Activated CD8-positive, alpha-beta T cell treated with anti-CD3 and anti-CD28 coated beads, Interleukin-2, amount 10 ng/mL, durations not matched to agents 7 days and 5 days (primary cell): ENCODE data around the gene COL26A1. TPM values are rescaled to one million over a fixed set of nuclear protein-coding genes. Genes with fewer than 3 reads are reported as not detected.
"Not testable (repeated sequence)": the region's sequence is repeated elsewhere in the genome, so short reads cannot be mapped to it uniquely, and the experiment has no call there.

Experiments used
- ATAC-seq: fragments of 150-1000 bp; cut with Tn5 transposase; one replicate; pipeline ENCODE4 v1.10.0; 2021; ENCODE audit warnings: moderate library complexity
- CTCF ChIA-PET: fragments of 350-600 bp; sonication (Branson Sonifier 250); formaldehyde crosslinking; loops from one replicate; lab custom pipeline; 2021; ENCODE audit warnings: antibody characterized with exemption; lab: Charles Lee
- POLR2A ChIA-PET: fragments of 350-600 bp; sonication (Branson Sonifier 250); formaldehyde crosslinking; loops from one replicate; lab custom pipeline; 2021; ENCODE audit warnings: antibody characterized with exemption; lab: Charles Lee
- DNase-seq: peaks from one replicate; pipeline ENCODE4 v3.0.0-alpha.2; 2020
- H3K27ac Mint-ChIP-seq: one replicate; pipeline ENCODE4 v1.8.0; 2021; ENCODE audit warnings: mild to moderate bottlenecking, mixed read lengths
- H3K27me3 Mint-ChIP-seq: one replicate; pipeline ENCODE4 v1.8.0; 2021; ENCODE audit warnings: low read depth, mixed read lengths
- H3K36me3 Mint-ChIP-seq: one replicate; pipeline ENCODE4 v1.8.0; 2021; ENCODE audit warnings: low read depth, mixed read lengths
- H3K4me1 Mint-ChIP-seq: one replicate; pipeline ENCODE4 v1.8.0; 2021; ENCODE audit warnings: low read depth, mixed read lengths
- H3K4me3 Mint-ChIP-seq: one replicate; pipeline ENCODE4 v1.8.0; 2021; ENCODE audit warnings: mild to moderate bottlenecking, mixed read lengths
- H3K9me3 Mint-ChIP-seq: one replicate; pipeline ENCODE4 v1.8.0; 2022; ENCODE audit warnings: mixed read lengths; ENCODE audit not compliant: insufficient read depth
- total RNA-seq, 2 experiments: library from RNA; stranded (reverse); gene quantifications; one replicate each; pipeline ENCODE4 v1.2.3, GENCODE V29; 2021

Gene COL26A1
- total RNA-seq, 2 experiments from 2014 or later, result not detected

DNA sequence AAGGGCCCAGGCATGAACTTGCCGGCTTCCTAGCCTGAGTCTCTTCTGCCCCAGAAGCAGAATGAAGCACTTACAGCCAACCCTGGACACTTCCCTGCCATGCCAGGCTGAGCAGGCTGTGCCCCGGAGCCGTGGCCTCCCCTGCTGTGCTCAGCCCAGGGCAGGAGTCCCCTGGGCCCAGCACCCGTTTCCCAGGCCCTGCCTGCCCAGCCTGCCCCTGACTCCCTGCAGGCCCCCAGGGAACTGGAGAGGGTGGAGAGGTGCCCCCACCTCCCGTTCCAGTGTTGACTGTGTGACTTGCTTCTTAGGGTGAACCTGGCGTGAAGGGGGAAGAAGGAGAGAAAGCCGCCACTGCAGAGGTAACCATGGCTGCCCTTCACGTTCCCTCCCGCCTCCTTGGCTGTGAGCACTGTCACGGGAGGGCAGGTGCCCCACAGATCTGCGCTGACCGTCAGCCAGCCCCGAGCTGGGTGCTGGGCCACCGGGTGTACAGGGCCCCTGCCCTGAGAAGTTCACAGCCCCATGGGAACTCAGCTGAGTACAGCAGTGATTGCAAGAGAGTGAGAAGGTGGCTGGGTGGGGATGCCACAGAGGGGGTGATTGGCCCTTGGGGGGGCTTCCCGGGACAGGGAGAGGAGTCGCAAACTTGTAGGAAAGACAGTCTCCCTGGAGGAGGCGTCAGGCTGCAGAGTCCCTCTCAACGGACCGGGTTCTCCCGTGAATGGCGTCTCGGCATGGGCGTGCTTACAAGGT lies 190.5 kb downstream of the COL26A1 start:
- no peaks in the 10 kb centered on the region for H3K36me3 Mint-ChIP-seq
- H3K27me3 Mint-ChIP-seq, result no peaks in the 10 kb centered on the region
- ATAC-seq (no peak), DNase-seq (no peak)
- no peaks in the 10 kb centered on the region for H3K9me3 Mint-ChIP-seq
- no peak overlapping the region for H3K27ac Mint-ChIP-seq
- ChIA-PET CTCF (no interaction called here), POLR2A (no interaction called here)
- no peaks in the 10 kb centered on the region for H3K4me1 Mint-ChIP-seq
- no peak overlapping the region for H3K4me3 Mint-ChIP-seq

DNA sequence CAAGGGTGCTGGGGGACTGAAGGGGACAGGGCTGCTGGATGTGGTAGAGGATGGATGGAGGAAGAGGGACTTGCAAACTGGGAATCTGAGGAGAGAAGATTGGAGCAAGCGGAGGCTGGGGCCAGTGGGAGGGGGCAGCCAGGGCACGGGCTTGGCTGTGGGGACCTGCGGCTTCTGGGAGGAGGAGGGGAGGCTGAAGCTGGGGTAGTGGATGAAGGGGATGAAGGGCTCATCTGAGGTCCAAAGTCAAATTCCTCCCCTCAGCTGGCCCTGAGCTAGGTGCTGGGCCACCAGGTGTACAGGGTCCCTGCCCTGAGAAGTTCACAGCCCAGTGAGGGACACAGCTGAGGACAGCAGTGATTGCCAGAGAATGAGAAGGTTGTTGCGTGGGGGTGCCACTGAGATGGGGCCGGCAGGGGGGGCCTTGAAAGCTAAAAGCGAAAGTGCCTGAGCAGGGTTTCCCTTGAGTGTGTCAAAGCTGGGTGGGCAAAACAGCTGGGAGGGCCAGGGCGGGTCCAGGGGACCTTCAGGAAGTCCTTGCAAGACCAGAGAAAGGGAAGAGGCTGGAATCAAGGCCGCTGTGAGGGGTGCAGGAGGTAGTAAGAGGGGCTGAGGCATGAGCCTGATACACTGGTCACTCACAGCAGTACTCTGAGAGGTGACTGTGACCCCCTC lies 191.2 kb downstream of the COL26A1 start:
- H3K27me3 Mint-ChIP-seq, result no peaks in the 10 kb centered on the region
- H3K9me3 Mint-ChIP-seq, result no peaks in the 10 kb centered on the region
- no peaks in the 10 kb centered on the region for H3K36me3 Mint-ChIP-seq
- CTCF ChIA-PET, result no interaction called here
- no peaks in the 10 kb centered on the region for H3K4me1 Mint-ChIP-seq
- DNase-seq, result no peak
- ATAC-seq, result no peak
- POLR2A ChIA-PET, result no interaction called here
- H3K4me3 Mint-ChIP-seq, result no peak overlapping the region
- no peak overlapping the region for H3K27ac Mint-ChIP-seq

DNA sequence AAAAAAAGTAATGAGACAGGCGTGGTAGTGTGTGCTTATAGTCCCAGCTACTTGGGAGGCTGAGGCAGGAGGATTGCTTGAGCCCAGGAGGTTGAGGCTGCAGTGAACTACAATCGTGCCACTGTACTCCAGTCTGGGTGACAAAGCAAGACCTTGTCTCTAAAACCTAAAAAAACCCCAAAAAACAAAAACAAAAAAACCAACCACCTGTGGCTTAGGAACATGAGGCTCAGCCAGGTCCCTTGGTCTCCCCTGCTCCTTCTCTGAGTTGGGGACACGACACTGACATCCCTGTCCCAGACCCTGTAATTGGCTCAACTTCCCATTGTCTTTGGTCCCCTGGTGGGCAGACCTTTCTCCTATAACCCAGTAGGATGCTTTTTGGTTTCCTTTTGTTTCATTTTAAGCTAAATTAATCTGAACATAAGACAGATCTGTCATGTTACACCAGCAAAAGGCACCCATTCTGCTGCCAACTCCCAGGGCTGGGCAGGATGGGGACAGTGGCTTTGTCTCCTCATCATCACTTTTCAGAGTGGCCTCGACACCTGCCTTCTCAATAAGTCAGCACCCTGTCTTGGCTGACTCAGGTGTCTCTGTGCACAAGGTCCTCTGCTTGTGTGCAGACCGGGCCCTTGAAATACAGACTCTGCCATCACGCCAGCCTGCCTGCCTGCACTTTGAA lies 192.1 kb downstream of the COL26A1 start:
- H3K27ac Mint-ChIP-seq, result no peak overlapping the region

DNA sequence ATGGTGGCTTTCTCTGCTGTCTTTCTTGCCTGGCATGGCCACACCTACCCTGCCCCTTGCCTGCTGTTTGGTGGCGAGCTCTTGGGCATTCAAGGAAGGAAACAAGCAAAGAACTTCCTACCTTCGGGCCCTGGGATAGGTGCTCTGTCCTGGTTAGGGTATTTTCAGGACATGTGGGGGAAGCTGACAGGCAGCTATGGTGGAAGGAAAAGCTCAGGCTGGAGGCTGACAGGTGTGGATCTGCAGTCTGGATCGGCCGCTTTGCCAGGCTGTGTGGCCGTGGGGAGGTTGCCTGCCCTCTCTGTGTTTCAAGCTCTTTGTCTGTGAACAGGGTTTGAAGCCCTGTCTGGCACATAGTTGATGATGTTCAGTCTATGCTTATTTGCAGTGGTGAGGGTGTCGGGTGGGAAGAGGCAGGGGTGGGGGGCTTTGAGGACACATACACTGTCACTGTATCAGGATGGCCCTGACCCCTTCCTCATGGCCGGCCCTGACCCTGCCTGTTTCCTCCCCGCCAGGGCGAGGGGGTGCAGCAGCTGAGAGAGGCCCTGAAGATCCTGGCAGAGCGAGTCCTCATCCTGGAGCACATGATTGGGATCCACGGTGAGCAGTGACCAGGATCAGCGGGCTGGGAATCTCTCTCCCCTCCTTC lies 192.7 kb downstream of the COL26A1 start:
- ChIA-PET CTCF (no interaction called here), POLR2A (no interaction called here)
- Mint-ChIP-seq H3K27ac (no peak overlapping the region), H3K4me3 (no peak overlapping the region), H3K4me1 (no peaks in the 10 kb centered on the region), H3K27me3 (no peaks in the 10 kb centered on the region), H3K9me3 (no peaks in the 10 kb centered on the region), H3K36me3 (no peaks in the 10 kb centered on the region)
- DNase-seq, result no peak
- ATAC-seq, result no peak

More for the DNA sequence above, 192.1 kb downstream of the COL26A1 start:
- DNase-seq, result no peak
- Mint-ChIP-seq H3K36me3 (no peaks in the 10 kb centered on the region), H3K9me3 (no peaks in the 10 kb centered on the region), H3K4me1 (no peaks in the 10 kb centered on the region), H3K27me3 (no peaks in the 10 kb centered on the region), H3K4me3 (no peak overlapping the region)
- ATAC-seq, result no peak
- ChIA-PET CTCF (no interaction called here), POLR2A (interaction anchor here (0.6 kb wide), 1 partner anchor 26 kb away, joined by 4 read pairs; no protein-coding TSS in a partner anchor)

DNA sequence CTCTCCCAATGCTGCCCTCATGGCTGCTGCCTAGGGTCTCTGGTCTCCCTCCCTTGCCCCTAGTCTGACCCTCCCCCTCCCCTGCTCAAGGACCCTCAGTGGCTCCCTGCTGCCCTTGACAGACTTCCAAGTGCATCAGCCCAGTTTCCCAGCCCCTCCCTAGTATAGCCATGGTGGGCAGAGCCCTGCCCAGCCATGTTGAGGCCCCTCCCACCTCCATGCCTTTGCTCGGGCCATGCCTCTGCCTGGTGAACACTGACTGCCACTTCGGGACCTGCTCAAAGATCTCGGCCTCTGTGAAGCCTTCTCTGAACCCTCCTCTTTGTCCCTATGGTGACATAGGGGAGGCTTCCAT lies 193.2 kb downstream of the COL26A1 start:
- DNase-seq, result no peak
- H3K9me3 Mint-ChIP-seq, result no peaks in the 10 kb centered on the region
- POLR2A ChIA-PET, result no interaction called here
- no peak overlapping the region for H3K27ac Mint-ChIP-seq
- no peak overlapping the region for H3K4me3 Mint-ChIP-seq
- no peak for ATAC-seq
- H3K4me1 Mint-ChIP-seq, result no peaks in the 10 kb centered on the region
- no peaks in the 10 kb centered on the region for H3K36me3 Mint-ChIP-seq
- CTCF ChIA-PET, result no interaction called here
- H3K27me3 Mint-ChIP-seq, result no peaks in the 10 kb centered on the region

DNA sequence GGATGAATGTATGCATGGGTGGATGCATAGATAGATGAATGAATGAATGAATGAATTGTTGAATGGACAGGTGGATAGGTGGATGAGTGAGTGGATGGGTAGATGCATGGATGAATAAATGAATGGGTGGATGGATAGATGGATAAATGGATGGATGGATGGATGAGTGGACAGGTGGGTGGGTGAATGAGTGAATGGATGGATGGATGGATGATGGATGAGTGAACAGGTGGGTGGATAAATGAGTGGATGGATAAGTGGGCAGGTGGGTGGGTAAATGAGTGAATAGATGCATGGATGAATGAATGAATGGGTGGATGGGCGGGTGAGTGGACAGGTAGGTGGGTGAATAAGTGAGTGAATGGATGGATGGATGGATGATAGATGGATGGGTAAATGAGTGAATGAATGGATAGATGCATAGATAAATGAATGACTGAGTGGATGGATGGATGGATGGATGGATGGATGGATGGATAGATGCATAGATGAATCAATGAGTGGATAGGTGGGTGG lies 193.8 kb downstream of the COL26A1 start:
- DNase-seq (no peak), ATAC-seq (no peak)
- ChIA-PET POLR2A (no interaction called here), CTCF (no interaction called here)
- H3K4me1 Mint-ChIP-seq, result no peaks in the 10 kb centered on the region
- H3K4me3 Mint-ChIP-seq, result no peak overlapping the region
- H3K27me3 Mint-ChIP-seq, result no peaks in the 10 kb centered on the region
- H3K36me3 Mint-ChIP-seq, result no peaks in the 10 kb centered on the region
- H3K9me3 Mint-ChIP-seq, result no peaks in the 10 kb centered on the region
- H3K27ac Mint-ChIP-seq, result no peak overlapping the region

DNA sequence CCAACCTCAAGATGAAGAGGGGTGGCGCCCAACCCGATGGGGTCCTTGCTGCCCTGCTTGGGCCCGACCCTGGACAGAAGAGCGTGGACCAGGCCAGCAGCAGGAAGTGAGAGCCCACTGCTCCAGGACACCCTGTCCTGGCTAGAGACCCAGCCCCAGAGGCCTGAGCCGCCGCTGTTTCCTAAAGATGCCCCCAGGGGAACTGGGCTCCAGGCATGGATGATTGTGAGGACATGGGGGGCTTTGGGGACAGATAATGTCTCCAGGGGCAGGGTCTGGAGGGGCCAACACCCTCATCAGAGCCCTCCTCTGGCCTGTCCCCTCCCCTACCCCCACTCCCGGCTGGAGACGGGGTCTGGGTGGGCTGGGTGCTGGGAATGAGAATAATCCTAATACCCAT lies 194.7 kb downstream of the COL26A1 start:
- no peaks in the 10 kb centered on the region for H3K9me3 Mint-ChIP-seq
- DNase-seq (no peak), ATAC-seq (no peak)
- H3K4me3 Mint-ChIP-seq, result no peak overlapping the region
- H3K27ac Mint-ChIP-seq, result no peak overlapping the region
- H3K36me3 Mint-ChIP-seq, result no peaks in the 10 kb centered on the region
- no peaks in the 10 kb centered on the region for H3K27me3 Mint-ChIP-seq
- CTCF ChIA-PET, result no interaction called here
- POLR2A ChIA-PET, result no interaction called here
- no peaks in the 10 kb centered on the region for H3K4me1 Mint-ChIP-seq

DNA sequence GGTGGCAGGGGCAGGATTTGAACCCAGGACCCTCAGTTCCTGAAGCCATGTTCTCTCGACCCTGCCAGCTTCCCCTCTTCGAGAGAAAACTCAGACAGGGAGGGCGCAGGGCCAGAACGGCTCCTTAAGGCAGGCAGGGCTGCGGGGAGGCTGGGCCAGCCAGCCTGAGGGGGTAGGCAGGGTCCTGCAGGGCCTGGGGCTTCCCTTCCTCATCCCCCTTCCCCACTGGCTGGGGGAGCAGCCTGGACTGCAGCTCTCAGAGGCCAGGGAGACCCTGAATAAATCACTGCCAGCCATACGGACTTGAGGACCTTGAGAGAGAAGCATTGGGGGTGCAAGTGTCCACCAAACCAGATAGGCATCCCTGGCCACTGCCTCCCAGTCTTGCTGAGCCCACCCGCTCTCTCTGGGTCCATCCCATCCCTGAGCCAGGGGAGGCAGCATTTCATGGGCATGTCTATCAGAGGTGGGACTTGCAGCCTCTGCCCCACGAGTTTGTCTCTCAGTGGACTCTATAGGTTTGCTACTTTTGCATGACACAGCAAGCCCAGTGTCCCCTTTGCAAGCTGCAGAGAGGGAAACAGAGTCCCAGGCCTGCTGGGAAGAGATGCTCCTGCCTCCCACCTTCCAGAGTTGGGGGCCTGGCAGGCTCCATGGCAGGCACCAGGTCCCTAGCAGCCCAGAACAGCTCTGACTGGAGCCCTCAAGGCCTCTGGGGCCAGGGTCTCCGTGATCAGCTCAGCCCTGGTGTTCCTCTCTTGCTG lies 195.5 kb downstream of the COL26A1 start:
- H3K27me3 Mint-ChIP-seq, result no peaks in the 10 kb centered on the region
- H3K27ac Mint-ChIP-seq, result no peak overlapping the region
- ChIA-PET POLR2A (no interaction called here), CTCF (no interaction called here)
- no peaks in the 10 kb centered on the region for H3K4me1 Mint-ChIP-seq
- no peak overlapping the region for H3K4me3 Mint-ChIP-seq
- no peak for ATAC-seq
- H3K9me3 Mint-ChIP-seq, result no peaks in the 10 kb centered on the region
- H3K36me3 Mint-ChIP-seq, result no peaks in the 10 kb centered on the region
- no peak for DNase-seq

DNA sequence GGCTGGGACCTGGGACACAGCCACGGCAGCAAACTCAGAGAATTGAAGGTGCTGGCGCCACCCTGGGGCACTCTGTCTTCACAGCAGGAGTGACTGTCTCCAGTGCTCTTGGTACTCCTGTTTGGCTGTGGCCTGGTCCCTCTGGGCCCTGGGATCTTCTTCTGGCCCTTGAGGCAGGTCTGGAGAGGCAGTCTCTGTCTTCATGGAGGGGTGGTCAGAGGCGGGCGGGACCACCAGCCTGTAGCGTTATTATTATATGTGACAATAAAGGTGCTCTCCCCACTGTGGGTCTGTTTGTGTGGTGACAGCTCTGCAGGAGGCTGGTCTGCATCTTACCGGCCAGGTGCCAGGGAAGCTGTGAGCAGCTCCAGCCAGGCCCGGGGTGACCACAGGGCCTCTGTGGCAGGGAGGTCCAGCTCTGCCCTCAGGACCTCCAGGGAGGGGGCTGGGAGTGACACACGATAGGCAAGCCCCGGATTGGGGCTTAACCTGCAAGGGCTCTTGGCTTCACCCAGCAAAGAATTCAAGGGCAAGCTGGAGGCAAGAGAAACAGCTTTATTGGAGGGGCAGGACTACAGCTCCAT lies 196.2 kb downstream of the COL26A1 start:
- DNase-seq (no peak), ATAC-seq (no peak)
- Mint-ChIP-seq H3K36me3 (no peaks in the 10 kb centered on the region), H3K4me3 (no peak overlapping the region), H3K9me3 (no peaks in the 10 kb centered on the region), H3K4me1 (peaks cover under 1% of the 10 kb centered on the region), H3K27me3 (no peaks in the 10 kb centered on the region), H3K27ac (no peak overlapping the region)
- CTCF ChIA-PET, result interaction anchor here (0.7 kb wide), 1 partner anchor 18 kb away, joined by 3 read pairs; no protein-coding TSS in a partner anchor
- POLR2A ChIA-PET, result no interaction called here

DNA sequence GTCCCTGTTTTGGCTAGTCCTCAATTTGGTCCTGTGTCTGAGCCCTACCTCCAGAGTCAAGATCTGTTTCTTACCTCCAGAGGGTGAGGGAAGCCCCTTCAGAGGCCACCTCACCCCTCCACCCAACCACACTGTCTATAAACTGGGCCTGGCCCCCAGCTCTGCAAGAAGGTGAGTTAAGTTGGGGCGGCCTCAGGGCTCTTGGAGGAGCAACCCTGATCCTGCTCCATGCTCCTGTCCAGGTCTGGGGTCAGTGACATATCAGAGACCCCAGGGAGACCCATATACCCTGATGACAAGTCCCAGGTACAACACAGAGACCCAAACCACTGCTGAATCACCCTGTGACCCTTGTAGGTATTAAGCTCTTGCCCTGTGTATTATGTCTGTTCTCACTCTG lies 196.9 kb downstream of the COL26A1 start:
- Mint-ChIP-seq H3K27me3 (no peaks in the 10 kb centered on the region), H3K27ac (no peak overlapping the region), H3K9me3 (no peaks in the 10 kb centered on the region), H3K4me3 (no peak overlapping the region), H3K36me3 (no peaks in the 10 kb centered on the region), H3K4me1 (peaks cover 6% of the 10 kb centered on the region)
- no peak for ATAC-seq
- POLR2A ChIA-PET, result no interaction called here
- CTCF ChIA-PET, result interaction anchor here (0.7 kb wide), 1 partner anchor 19 kb away, joined by 3 read pairs; no protein-coding TSS in a partner anchor
- no peak for DNase-seq

DNA sequence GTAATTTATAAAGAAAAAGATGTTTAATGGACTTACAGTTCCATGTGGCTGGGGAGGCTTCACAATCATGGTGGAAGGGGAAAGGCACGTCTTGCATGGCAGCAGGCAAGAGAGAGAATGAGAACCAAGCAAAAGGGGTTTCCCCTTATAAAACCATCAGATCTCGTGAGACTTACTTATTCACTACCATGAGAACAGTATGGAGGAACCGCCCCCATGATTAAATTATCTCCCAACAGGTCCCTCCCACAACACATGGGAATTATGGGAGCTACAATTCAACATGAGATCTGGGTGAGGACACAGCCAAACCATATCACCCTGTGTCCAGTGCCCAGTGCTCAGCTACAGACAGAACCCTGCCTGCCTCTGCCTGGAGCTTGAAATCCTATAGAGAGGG lies 197.3 kb downstream of the COL26A1 start:
- CTCF ChIA-PET, H3K27me3 Mint-ChIP-seq, POLR2A ChIA-PET, H3K4me3 Mint-ChIP-seq, H3K36me3 Mint-ChIP-seq, ATAC-seq, H3K27ac Mint-ChIP-seq, H3K4me1 Mint-ChIP-seq, DNase-seq, H3K9me3 Mint-ChIP-seq: not testable (repeated sequence)
